GM18499 (cell line): ENCODE results near the gene CD300LG.
"Not testable (repeated sequence)": the region's sequence is repeated elsewhere in the genome, so short reads cannot be mapped to it uniquely, and the experiment has no call there.

Experiments used
- ATAC-seq: cut with Tn5 transposase; IDR thresholded peaks from one replicate; pipeline ENCODE4 v1.9.1; 2021; ENCODE audit warnings: moderate number of reproducible peaks; ENCODE audit not compliant: insufficient read depth, unreplicated experiment

Gene CD300LG, protein sequence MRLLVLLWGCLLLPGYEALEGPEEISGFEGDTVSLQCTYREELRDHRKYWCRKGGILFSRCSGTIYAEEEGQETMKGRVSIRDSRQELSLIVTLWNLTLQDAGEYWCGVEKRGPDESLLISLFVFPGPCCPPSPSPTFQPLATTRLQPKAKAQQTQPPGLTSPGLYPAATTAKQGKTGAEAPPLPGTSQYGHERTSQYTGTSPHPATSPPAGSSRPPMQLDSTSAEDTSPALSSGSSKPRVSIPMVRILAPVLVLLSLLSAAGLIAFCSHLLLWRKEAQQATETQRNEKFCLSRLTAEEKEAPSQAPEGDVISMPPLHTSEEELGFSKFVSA

GRCh38 chr17:43846963-43847371 lies at the start of gene CD300LG:
Gene CD300LG (plus strand): TSS chr17:43847176. CDS start chr17:43847217, 41 bp downstream.
- no peak for ATAC-seq

GRCh38 chr17:43798024-43798423 lies 49.0 kb upstream of the CD300LG start:
- not testable (repeated sequence) for ATAC-seq

DNA sequence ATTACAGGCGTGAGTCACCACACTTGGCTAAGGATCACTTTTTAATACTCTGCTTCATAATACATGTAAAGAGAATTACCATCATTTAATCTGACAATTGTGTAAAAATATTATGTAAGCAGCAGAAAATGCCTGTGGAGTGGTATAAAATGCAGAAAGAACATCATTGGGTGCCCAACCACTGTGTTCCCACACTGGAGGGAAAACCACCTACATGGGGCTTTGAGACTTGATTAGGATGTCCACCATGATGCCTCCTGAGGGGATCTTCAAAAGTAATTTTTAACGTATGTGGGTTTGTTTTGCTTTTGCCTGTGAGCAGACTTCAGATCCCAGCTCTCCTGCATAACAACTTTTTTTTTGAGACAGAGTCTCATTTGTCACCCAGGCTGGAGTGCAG lies 47.9 kb upstream of the CD300LG start:
- ATAC-seq = no peak

- no peak for ATAC-seq
These were observed 46.2 kb upstream of the CD300LG start for GRCh38 chr17:43800736-43801135.

GRCh38 chr17:43801844-43802243 lies 45.1 kb upstream of the CD300LG start:
- no peak for ATAC-seq

DNA sequence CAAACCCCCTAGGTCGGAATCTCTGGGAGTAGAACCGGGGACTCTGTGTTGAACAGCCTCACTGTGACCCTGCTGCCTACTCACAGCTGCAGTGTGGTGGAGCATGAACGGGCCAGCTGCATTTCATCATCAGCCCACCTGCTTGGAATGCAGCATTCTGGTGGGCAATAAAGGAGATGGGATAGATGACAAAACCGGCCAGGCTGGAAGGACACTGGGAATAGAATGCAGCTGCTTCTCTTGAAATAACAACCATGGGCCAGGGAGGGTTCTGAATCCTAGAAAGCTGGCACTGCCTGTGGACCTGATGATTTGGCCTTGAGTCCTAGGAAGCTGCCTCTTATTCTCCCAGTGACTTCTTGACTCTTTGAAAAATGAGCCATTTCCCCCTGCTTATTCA lies 43.2 kb upstream of the CD300LG start:
- no peak for ATAC-seq

- ATAC-seq = no peak
These were observed 41.9 kb upstream of the CD300LG start for GRCh38 chr17:43805117-43805516.

GRCh38 chr17:43808076-43808475 lies 38.9 kb upstream of the CD300LG start:
- ATAC-seq = no peak

GRCh38 chr17:43809121-43809520 lies 37.9 kb upstream of the CD300LG start:
- ATAC-seq = no peak

GRCh38 chr17:43810226-43810715 lies 36.7 kb upstream of the CD300LG start:
- no peak for ATAC-seq

DNA sequence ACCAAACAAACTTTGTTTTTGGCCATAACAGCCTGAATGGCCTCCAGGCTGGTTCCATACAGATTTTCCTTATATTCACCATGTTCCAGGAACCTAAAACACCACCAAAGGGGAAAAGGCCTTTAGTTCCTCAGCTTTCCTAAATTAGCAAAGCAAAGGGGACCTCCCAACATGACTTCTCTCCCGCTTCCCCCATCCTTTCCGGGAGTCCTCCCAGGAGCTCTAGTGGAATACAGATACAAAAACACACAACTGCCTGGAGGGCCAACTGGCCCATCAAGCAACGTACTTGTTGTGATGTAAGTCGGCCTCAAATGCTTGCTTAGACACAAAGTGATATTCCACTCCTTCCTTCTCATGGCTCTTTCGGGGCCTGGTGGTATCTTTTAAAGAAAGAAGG lies 36.2 kb upstream of the CD300LG start:
- ATAC-seq = no peak

DNA sequence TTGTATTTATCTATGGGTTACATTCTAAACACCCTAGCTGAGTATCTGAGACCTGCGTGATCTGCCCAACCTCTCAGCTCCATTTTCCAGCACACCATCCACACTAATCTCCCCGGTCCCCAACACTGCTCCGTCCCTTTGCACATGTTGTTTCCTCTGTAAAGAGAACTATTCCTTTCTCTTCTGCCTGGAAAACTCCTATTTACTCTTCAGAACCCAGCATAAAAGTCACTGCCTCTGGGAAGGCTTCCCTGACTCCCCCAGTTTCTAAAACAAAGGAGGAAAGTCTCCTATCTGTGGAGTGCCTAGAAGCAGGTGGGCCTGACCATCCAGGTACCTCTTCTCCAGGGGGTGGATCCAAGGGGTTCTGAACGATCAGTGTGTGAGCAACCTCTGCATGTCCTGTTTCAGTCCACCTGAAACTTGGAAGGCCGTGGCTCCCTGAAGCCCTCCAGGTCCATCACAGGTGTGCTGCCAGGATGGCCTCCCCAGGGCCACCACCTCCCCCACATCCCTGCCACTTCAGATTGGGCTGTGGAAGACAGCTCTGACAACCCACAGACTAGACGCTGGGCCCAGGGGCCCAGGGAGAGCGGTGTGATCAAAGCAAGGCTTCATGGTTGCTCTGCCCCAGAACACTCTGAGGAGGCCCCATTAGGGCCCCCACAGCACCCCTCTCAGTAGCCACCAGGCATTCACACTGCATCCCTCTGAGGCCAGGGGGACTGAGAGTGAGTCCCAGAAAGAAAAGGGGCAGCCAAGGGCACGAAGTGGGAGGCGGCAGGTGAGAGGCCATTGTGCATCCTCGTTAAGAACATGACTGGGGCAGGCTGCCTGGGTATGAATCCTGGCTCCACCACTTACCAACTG lies 34.3 kb upstream of the CD300LG start:
- ATAC-seq = no peak

DNA sequence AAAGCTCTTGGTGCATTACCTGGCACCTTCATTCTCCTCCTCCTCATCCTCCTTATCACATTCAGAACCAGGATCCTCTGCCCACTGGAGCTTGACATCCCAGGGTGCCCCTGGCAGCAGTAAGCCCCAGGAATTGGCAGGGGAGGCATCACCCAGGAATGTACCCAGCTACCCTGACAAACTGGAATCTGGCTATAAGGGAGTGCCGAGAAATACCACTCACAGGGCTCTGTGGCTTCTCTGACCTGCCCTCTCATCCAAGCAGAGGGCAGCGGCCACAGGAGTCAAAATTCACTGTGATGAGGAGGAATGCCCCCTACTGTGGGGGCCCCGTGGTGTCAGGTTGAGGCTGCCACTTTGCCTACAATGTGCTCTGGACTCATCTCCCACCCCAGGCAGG lies 33.6 kb upstream of the CD300LG start:
- ATAC-seq = no peak

DNA sequence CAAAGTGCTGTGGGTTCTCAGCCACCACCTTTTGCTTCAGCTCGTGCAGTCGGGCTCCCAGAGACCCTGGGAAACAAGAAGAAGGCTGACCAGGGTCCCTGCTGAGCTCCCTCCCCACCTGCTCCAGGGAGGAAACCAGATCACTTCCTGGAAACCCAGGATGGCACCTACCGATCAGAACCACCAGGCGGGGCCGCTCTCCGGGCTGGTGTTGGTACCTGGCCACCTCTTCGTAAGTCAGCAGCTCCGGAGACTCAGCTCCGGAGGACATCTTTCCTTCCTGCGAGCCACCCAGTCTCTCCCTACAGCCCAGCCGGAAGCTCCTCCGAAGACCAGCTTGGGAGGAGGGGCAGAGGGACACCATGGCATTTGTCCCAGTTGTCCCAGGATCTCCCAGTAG lies 33.0 kb upstream of the CD300LG start:
- no peak for ATAC-seq

DNA sequence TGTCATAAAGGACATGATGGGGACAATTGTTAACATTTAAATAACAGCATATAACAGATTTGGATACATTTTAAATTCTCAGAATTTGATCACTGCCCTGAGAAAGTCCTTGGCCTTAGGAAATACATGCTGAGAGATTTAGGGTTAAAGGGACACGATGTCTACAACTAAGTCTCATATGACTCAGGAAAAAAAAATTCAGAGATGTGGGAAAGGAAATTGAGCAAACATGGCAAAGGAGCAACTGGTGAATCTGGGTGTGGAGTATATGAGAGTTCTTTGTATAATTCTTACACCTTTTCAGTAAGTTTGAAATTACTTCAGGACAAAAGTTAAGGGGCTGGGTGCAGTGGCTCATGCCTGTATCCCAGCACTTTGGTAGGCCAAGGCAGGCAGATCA lies 32.3 kb upstream of the CD300LG start:
- ATAC-seq = no peak

DNA sequence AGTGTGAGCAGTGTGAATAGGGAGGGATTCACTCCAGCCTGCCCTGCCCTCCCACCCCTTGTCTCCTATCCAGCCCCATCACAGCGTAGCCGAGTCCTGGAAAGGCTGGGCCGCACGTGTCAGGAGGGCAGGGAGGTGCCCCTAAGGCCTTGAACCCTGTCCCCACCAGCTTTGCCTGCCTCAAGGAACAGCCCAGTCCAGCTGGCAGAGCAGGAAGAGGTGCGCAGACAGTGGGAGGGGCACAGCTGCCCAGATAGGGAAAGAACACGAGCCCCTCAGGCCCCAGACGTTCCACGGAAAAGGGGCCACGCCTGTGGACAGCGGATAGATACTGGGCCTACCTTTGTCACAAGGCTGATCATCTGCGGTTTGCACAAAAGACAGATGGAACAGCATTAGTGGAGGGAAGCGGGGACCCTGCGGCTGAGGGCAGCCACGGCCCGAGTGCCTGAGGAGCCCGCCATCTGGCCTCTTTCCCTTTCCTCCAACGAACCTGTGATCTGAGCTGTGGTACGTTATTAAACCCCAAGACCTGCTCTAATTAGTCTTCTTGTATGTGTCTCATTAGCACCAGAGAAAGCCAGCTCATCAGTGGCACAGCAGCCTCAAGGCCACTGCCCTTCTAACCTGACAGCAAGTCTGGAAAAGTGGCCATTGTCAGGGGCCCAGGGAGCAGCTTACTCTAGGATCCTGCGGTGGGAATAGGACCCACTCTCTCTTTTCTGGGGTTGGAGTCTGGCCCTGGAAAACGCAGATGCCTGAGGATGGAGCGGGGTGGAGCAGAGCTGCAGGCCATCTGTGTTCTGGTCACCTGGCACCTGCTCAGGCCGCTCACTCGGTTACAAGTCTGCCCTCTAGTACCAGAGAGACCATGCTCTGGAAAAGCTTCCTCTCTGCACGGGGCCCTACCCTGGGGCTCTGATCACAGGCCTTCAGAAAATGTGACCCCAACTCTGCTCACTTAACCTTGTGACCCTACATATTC lies 30.3 kb upstream of the CD300LG start:
- ATAC-seq = no peak

DNA sequence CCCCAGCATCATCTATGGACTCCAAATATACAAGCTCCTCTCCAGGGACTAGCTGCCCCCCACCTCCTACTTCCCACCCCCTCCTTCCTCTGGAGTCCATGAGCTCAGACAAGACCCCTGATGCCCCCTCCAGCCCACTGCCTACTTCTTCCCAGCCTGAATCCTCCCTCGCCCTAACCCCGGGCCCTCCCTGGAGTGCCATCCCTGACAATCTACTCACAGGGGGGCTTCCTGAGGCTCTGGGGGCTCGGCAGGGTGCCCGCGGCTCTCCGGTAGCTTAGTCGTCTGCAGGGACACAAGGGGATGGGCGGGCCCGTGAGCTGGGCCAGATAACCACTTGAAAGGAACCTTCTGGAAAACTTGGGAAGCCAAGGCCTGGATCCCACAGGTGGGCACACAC lies 29.1 kb upstream of the CD300LG start:
- ATAC-seq = no peak

GRCh38 chr17:43818966-43819365 lies 28.0 kb upstream of the CD300LG start:
- ATAC-seq = no peak

DNA sequence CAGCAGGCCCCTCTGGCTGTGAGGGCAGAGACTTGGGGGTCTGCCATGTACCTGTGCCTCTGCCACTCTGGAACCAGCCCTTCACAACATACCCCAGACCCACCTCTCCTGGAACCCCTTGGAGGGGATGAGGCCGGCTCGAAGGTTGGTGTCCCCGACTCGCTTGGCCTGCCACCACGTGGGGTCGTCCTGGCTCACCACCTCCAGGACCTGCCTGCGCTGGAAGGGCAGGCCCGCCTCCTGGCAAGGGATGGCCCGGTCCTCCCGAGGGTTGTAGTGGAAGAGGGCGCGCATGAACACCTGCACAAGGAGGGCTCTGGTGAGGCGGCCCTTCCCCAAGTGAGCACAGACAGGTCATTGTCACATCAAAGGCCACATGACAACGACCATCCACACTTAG lies 26.2 kb upstream of the CD300LG start:
- no peak for ATAC-seq

DNA sequence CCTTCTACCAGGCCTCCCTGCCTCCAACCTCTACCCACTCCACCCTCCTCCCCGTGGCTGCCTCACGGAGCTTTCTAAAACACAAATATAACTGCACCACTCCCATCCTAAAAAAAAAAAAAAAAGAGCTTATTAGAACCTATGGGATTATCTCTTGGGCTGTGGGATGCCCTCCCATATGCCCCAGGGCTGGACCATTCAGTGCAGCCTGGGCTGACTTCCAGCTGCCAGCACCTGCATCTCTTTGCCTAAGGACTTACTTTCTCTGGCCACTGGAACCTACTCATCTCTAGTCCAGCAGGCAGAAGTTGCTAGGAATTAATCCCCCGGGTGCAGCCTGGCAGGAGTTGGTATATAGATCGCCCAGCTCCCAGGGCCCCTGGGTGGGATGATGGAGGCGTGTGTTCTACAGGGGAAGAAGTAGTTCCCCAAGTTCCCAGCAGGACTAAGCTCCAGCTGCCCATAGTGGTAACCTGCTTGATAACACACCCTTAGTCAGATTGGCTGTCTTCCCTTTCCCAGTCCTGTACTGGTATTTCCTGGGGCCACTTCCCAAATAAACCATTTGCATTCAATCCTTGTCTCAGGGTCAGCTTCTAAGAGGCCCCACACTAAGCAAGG lies 24.3 kb upstream of the CD300LG start:
- ATAC-seq = no peak
